ENCODE measurements around the gene CEP20. TPM values are rescaled to one million over a fixed set of nuclear protein-coding genes. Genes with fewer than 3 reads are reported as not detected.

CEP20 gene
- total and polyA plus RNA-seq, 2 of the 8 experiments (the other 6 are each of a cell fraction or from before 2014, with no cell fraction given), result 16.2 to 49.0 TPM

GRCh38 chr16:15836074-15836473 lies 52.3 kb downstream of the CEP20 start:
- Histone ChIP-seq H3K4ac (replicated peaks; ENCODE audit: insufficient read length, low read depth, low read length) (no peak overlapping the region), H3K4me3 (ENCODE audit: extremely low read depth in 1 of 4, insufficient read depth in 2 of 4, low read depth in 3 of 4, low read length in 4 of 4) (no peak overlapping the region), H3K4me1 (replicated peaks in 1 of 4; ENCODE audit: control insufficient read depth in 3 of 4, insufficient read depth in 4 of 4, low read length in 3 of 4) (no peaks in the 10 kb centered on the region), H2BK15ac (ENCODE audit: low read length) (no peak overlapping the region), H4K8ac (ENCODE audit: extremely low read depth, insufficient read depth, low read length) (no peak overlapping the region), H2BK20ac (ENCODE audit: low read length) (no peak overlapping the region), H2AFZ (ENCODE audit: low read length) (no peak overlapping the region), H3K27ac (ENCODE audit: low read depth, low read length) (no peak overlapping the region), H3K56ac (replicated peaks; ENCODE audit: insufficient read length, low read depth, low read length) (no peak overlapping the region), H3K9me3 (ENCODE audit: insufficient read depth in 2 of 2, low read depth in 1 of 2, low read length in 1 of 2) (no peaks in the 10 kb centered on the region), H3K4me2 (ENCODE audit: insufficient read depth in 1 of 2, low read depth in 2 of 2, low read length in 2 of 2) (no peak overlapping the region), H3K23ac (ENCODE audit: insufficient read length) (no peak overlapping the region), H2BK5ac (ENCODE audit: low read depth, low read length) (no peak overlapping the region), H3K27me3 (replicated peaks in 1 of 4; ENCODE audit: control insufficient read depth in 3 of 4, extremely low read depth in 1 of 4, insufficient read depth in 3 of 4, low read length in 3 of 4) (no peaks in the 10 kb centered on the region), H4K5ac (ENCODE audit: insufficient read length, low read depth, low read length) (no peak overlapping the region), H3K14ac (ENCODE audit: insufficient read length) (no peak overlapping the region), H3K23me2 (ENCODE audit: low read depth, low read length) (no peaks in the 10 kb centered on the region), H3K36me3 (ENCODE audit: control insufficient read depth in 2 of 4, insufficient read depth in 4 of 4, low read length in 3 of 4) (no peaks in the 10 kb centered on the region), H3K18ac (ENCODE audit: extremely low read depth, low read length) (no peak overlapping the region), H4K91ac (replicated peaks; ENCODE audit: insufficient read length, low read length) (no peak overlapping the region), H2AK5ac (ENCODE audit: low read depth, low read length) (no peak overlapping the region), H2BK12ac (ENCODE audit: low read depth, low read length) (no peak overlapping the region), H3K79me1 (ENCODE audit: low read depth, low read length) (no peaks in the 10 kb centered on the region), H2BK120ac (replicated peaks; ENCODE audit: low read depth, low read length) (no peak overlapping the region), H3K9ac (replicated peaks in 1 of 4; ENCODE audit: extremely low read depth in 1 of 4, low read depth in 3 of 4, low read length in 3 of 4) (no peak overlapping the region), H4K20me1 (replicated peaks in 1 of 2; ENCODE audit: control insufficient read depth in 1 of 2, insufficient read depth in 2 of 2, low read length in 2 of 2) (no peaks in the 10 kb centered on the region), H3K79me2 (ENCODE audit: control insufficient read depth in 1 of 2, insufficient read depth in 2 of 2, low read length in 2 of 2) (no peaks in the 10 kb centered on the region)
- ChIA-PET POLR2A (ENCODE audit: partially characterized antibody) (no interaction called here), CTCF (ENCODE audit: partially characterized antibody) (interaction anchor here (0.7 to 0.8 kb wide), 2 partner anchors 44 to 61 kb away, joined by 3 read pairs; no protein-coding TSS in a partner anchor)
- DNase-seq (ENCODE audit: low read depth in 1 of 2, low spot score in 2 of 2) (no peak), FAIRE-seq (no peak)
- WGBS, 2 experiments (ENCODE audit: extremely low coverage in 1 of 2, insufficient coverage in 1 of 2, insufficient read length in 1 of 2, insufficient replicate concordance in 2 of 2, low coverage in 1 of 2, low lambda C conversion rate in 2 of 2, missing lambda C conversion rate in 1 of 2), result 86% methylated on average over 6 of the region's 6 CpGs; no CpG with 5 or more reads in 1 of the 2 experiments
- TF ChIP-seq KDM1A (IDR thresholded peaks at IDR 0.05; ENCODE audit: borderline replicate concordance, low read length), result no peak
- no peak for TF ChIP-seq EGR1 (IDR thresholded peaks at IDR 0.05; ENCODE audit: borderline replicate concordance, low read depth, low read length)
- TF ChIP-seq, protein P1, sequence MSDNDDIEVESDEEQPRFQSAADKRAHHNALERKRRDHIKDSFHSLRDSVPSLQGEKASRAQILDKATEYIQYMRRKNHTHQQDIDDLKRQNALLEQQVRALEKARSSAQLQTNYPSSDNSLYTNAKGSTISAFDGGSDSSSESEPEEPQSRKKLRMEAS (IDR thresholded peaks at IDR 0.05), result no peak
- TF ChIP-seq FOSL1 (IDR thresholded peaks at IDR 0.05; ENCODE audit: insufficient read depth, low read depth, low read length), result no peak
- no peak for TF ChIP-seq JUN (IDR thresholded peaks at IDR 0.05; ENCODE audit: low read depth, low read length)
- TF ChIP-seq NRF1 (IDR thresholded peaks at IDR 0.05; ENCODE audit: low read depth, low read length), result no peak
- TF ChIP-seq GABPA (IDR thresholded peaks at IDR 0.05; ENCODE audit: borderline replicate concordance, insufficient read depth, low read length), result no peak
